ENCODE results near the gene PAQR7.

PAQR7 gene

DNA sequence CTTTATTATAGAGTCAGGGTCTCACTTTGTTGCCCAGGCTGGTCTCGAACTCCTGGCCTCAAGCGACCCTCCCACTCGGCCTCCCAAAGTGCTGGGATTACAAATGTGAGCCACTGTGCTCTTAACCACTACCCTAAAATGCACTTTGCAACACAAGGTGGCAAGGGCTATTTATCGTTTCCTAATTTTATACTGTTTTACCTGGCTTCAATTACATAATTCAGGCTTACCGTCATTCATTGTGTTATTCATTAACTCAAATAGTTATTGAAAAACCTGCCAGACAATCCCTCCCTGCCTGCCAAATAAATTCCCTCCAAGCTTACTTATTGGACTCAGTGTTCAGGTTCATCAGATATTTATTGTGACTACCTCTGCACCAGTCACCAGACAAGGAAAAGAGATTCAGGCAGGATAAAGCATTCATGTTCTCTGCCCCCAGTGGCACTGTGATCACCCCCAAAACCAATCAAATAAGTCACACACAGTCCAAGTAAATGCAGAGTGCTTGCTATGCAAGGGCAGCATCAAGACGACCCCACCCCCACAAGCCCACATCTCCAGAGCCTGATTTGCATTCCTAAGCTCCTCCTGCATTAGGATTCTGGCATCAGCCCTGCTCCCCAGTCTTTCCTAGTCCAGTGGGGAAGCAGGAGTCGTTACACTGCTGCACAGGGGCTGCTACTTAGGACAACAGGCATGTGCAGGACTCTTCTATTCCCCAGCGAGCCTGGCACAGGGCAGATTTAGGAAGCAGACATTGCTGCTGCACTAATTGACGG, 8.1 kb downstream of the PAQR7 start:
- TF ChIP-seq CTCF (conservative IDR thresholded peaks at IDR 0.05) = no peak
- H3K27ac ChIP-seq = peak overlapping the region; percentile 97

DNA sequence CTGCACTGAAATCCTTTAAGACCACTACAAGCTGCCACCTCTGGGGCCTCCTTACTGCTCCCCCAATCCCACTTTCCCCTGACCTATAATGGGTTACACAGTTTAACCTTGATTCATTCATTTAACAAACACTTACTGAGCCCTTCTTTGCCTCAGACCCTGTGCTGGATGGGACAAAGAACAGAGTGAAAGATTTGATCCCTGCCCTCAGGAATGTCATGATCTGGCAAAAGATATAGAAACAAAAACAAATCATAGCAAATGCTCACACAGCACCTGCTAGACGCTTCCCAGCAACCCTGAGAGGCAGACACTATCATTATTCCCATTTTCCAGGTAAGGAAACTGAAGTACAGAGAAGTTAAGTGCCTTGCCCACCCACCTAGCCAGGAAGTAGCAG, 9.2 kb downstream of the PAQR7 start:
- no peak for TF ChIP-seq CTCF (conservative IDR thresholded peaks at IDR 0.05)
- peak overlapping the region; percentile 97 for H3K27ac ChIP-seq

DNA sequence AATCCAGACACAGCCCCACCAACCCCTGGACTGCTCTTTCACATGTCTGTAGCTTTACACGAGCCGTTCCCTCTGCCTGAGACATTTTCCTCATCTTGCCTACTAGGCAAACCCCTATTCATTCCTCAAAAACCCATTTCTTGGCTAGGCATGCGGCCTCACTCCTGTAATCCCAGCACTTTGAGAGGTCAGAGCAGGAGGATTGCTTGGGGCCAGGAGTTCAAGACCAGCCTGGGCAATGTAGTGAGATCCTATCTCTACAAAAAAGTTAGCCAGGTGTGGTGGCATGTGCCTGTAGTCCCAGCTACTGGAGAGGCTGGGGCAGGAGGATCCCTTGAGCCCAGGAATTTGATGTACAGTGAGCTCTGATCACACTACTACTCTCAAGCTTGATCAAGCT, 11.1 kb downstream of the PAQR7 start:
- no peak for TF ChIP-seq CTCF (conservative IDR thresholded peaks at IDR 0.05)
- no peak overlapping the region for H3K27ac ChIP-seq

DNA sequence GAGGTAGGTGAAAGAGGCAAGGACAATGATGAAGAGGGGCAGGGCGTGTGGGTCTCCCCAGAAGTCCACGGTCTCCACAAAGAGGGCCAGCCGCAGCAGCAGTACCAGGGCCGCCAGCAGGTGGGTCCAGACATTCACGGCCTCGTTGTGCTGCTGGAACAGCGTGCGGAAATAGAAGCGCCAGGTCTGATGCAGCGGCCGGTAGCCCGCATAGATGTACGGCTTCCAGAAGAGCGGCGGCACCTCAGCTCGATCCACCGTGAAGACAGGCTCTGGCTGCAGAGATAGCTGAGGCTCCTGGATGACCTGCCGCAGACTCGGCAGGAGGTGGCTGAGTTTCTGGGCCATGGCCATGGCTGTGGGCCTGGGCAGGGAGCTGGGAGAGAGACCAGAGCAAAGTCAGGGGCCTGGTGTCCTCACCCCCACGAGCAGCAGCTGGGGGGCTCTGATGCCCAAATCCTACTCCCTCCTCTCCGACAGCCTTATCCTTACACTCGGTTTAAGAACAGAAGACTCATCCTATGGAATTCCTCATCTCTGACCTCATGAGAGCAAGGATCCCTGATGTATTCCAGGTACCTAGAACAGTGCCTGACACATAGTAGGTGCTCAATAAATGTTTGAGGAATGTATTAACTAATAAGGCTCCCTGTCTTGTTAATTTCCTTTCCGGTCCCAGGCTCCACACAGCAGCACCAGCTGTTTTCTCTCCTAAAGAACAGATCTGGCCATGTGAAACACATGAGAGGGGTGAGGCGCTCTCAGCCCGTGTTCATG, 11.8 kb downstream of the PAQR7 start:
- no peak for TF ChIP-seq CTCF (conservative IDR thresholded peaks at IDR 0.05)
- no peak overlapping the region for H3K27ac ChIP-seq

DNA sequence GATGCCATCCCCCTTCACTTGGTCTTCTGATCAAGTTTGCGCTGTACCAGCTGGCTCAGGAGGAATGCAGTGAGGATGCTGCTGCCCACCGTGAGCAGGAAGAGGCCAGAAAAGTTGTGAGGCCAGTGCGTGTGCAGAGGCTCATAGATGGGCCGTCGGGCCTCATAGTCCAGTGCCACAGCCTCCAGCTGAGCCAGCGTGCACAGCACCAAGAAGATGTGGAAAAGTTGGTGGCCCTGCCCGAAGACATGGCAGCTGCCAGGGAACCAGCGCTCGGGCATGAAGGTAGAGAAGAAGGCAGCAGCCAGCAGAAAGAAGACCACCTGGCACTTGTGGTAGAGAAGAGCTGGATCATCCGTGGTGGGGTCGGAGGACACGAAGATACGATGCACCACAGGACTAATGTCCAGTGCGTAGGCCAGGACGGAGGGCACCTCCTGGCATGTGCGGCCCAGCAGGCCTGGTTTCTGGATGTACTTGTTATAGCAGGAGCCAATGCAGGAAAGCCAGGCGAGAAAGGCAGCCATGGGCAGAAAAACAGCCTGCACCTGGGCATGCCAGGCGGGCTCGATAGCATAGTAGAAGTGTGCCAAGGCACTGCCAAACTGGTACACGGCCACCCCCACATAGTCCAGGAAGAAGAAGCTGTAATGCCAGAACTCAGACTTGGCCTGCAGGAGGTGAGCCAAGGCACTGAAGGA, 12.6 kb downstream of the PAQR7 start:
- TF ChIP-seq CTCF (conservative IDR thresholded peaks at IDR 0.05) = no peak
- no peak overlapping the region for H3K27ac ChIP-seq

DNA sequence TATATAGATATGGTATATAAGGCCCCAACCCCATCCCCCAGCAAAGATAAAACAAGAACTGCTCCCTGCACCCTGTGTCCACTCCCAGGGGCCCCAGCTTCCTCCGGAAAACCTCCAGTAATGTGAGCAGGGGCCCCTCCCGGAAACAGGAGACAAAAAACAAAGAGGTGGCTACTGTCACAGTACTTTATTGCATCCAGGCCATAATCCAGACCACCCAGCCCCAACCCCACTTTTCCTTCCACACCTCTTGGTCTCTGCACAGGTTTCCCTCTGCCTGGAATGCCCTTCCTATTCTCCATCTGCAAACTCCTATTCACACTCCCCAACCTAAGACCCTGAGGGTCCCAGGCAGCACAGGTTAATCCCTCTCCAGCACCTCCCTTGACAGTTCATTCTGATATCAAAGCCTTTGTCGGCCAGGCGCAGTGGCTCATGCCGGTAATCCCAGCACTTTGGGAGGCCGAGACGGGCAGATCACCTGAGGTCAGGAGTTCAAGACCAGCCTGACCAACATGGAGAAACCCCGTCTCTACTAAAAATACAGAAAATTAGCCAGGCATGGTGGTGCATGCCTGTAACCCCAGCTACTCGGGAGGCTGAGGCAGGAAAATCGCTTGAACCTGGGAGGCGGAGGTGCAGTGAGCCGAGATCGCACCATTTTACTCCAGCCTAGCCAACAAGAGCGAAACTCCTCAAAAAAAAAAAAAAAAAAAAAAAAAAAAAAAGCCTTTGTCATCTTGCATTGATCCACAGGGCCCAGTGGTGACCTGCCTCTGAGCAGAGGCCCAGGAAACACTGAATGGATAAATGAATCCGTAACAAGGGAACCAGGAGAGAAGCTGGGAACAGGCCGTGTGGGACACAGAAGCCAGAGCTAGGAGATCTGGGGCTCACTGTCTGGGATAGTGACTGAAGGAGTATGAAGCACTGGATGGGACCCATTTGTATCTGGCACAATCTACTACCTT, 13.9 kb downstream of the PAQR7 start:
- no peak overlapping the region for H3K27ac ChIP-seq
- no peak for TF ChIP-seq CTCF (conservative IDR thresholded peaks at IDR 0.05)
